Measurements from ENCODE around the gene CATSPERE. TPM values are rescaled to one million over a fixed set of nuclear protein-coding genes. Genes with fewer than 3 reads are reported as not detected.

CATSPERE gene
- total RNA-seq, 1 experiment from 2014 or later = 0.14 TPM

GRCh38 chr1:244628789-244629188 is 167.7 kb downstream of the CATSPERE start:
- no peak overlapping the region for H3K4me3 ChIP-seq (ENCODE audit: low read depth, low read length)
- Mint-ChIP-seq H3K9me3 (ENCODE audit: unreplicated experiment) (no peaks in the 10 kb centered on the region), H3K27ac (ENCODE audit: unreplicated experiment) (no peak overlapping the region), H3K27me3 (ENCODE audit: insufficient read depth, unreplicated experiment) (no peaks in the 10 kb centered on the region), H3K36me3 (ENCODE audit: insufficient read depth, unreplicated experiment) (peaks cover 4% of the 10 kb centered on the region), H3K4me3 (ENCODE audit: unreplicated experiment) (no peak overlapping the region), H3K4me1 (ENCODE audit: low read depth, unreplicated experiment) (no peaks in the 10 kb centered on the region)
- TF ChIP-seq CTCF (IDR thresholded peaks at IDR 0.05; ENCODE audit: insufficient read depth in 1 of 2, low read depth in 1 of 2, low read length in 1 of 2, severe bottlenecking in 1 of 2, unreplicated experiment in 1 of 2) = no peak
- intact Hi-C loops (cut with micrococcal nuclease; ENCODE audit: unreplicated experiment) = no loop called here
- no TSS peak for BruUV-seq (replicated peaks)
- H3K36me3 ChIP-seq (ENCODE audit: control insufficient read depth, insufficient read depth, low read length) = no peaks in the 10 kb centered on the region
- H3K4me1 ChIP-seq = no peaks in the 10 kb centered on the region
- POLR2A ChIA-PET = no interaction called here
- no peaks in the 10 kb centered on the region for H3K27me3 ChIP-seq (replicated peaks; ENCODE audit: control insufficient read depth, insufficient read depth, low read length)
- no peak for DNase-seq
- H3K9me3 ChIP-seq = peaks cover 11% of the 10 kb centered on the region
- CTCF ChIA-PET = no interaction called here

GRCh38 chr1:244633140-244633539 is 172.1 kb downstream of the CATSPERE start:
- Mint-ChIP-seq H3K4me3 (ENCODE audit: unreplicated experiment) (no peak overlapping the region), H3K9me3 (ENCODE audit: unreplicated experiment) (no peaks in the 10 kb centered on the region), H3K4me1 (ENCODE audit: low read depth, unreplicated experiment) (no peaks in the 10 kb centered on the region), H3K27ac (ENCODE audit: unreplicated experiment) (no peak overlapping the region), H3K36me3 (ENCODE audit: insufficient read depth, unreplicated experiment) (no peaks in the 10 kb centered on the region), H3K27me3 (ENCODE audit: insufficient read depth, unreplicated experiment) (no peaks in the 10 kb centered on the region)
- ChIA-PET CTCF (no interaction called here), POLR2A (no interaction called here)
- H3K4me1 ChIP-seq = no peaks in the 10 kb centered on the region
- no peaks in the 10 kb centered on the region for H3K27me3 ChIP-seq (replicated peaks; ENCODE audit: control insufficient read depth, insufficient read depth, low read length)
- no peaks in the 10 kb centered on the region for H3K36me3 ChIP-seq (ENCODE audit: control insufficient read depth, insufficient read depth, low read length)
- TF ChIP-seq CTCF (IDR thresholded peaks at IDR 0.05; ENCODE audit: insufficient read depth in 1 of 2, low read depth in 1 of 2, low read length in 1 of 2, severe bottlenecking in 1 of 2, unreplicated experiment in 1 of 2) = no peak
- H3K4me3 ChIP-seq (ENCODE audit: low read depth, low read length) = no peak overlapping the region
- H3K9me3 ChIP-seq = peaks cover 7% of the 10 kb centered on the region
- BruUV-seq (replicated peaks) = no TSS peak
- intact Hi-C loops (cut with micrococcal nuclease; ENCODE audit: unreplicated experiment) = no loop called here
- DNase-seq = no peak

GRCh38 chr1:244634546-244634945 is 173.5 kb downstream of the CATSPERE start:
- POLR2A ChIA-PET = interaction anchor here (0.6 kb wide), 1 partner anchor 78 kb away, joined by 9 read pairs; no protein-coding TSS in a partner anchor
- Histone ChIP-seq H3K36me3 (ENCODE audit: control insufficient read depth, insufficient read depth, low read length) (no peaks in the 10 kb centered on the region), H3K4me1 (no peaks in the 10 kb centered on the region), H3K27me3 (replicated peaks; ENCODE audit: control insufficient read depth, insufficient read depth, low read length) (no peaks in the 10 kb centered on the region), H3K9me3 (peaks cover 7% of the 10 kb centered on the region), H3K4me3 (ENCODE audit: low read depth, low read length) (no peak overlapping the region)
- TF ChIP-seq CTCF (IDR thresholded peaks at IDR 0.05; ENCODE audit: insufficient read depth in 1 of 2, low read depth in 1 of 2, low read length in 1 of 2, severe bottlenecking in 1 of 2, unreplicated experiment in 1 of 2) = no peak
- Mint-ChIP-seq H3K36me3 (ENCODE audit: insufficient read depth, unreplicated experiment) (no peaks in the 10 kb centered on the region), H3K27me3 (ENCODE audit: insufficient read depth, unreplicated experiment) (no peaks in the 10 kb centered on the region), H3K4me3 (ENCODE audit: unreplicated experiment) (no peak overlapping the region), H3K4me1 (ENCODE audit: low read depth, unreplicated experiment) (no peaks in the 10 kb centered on the region), H3K27ac (ENCODE audit: unreplicated experiment) (no peak overlapping the region), H3K9me3 (ENCODE audit: unreplicated experiment) (no peaks in the 10 kb centered on the region)
- intact Hi-C loops (cut with micrococcal nuclease; ENCODE audit: unreplicated experiment) = no loop called here
- DNase-seq = no peak
- CTCF ChIA-PET = no interaction called here
- no TSS peak for BruUV-seq (replicated peaks)
